Activated CD8-positive, alpha-beta T cell treated with anti-CD3 and anti-CD28 coated beads, Interleukin-2, amount 10 ng/mL, durations not matched to agents 7 days and 5 days (primary cell): ENCODE measurements around the gene SLC29A3. TPM values are rescaled to one million over a fixed set of nuclear protein-coding genes. Genes with fewer than 3 reads are reported as not detected.

Source experiments
- ATAC-seq: fragments of 150-1000 bp; cut with Tn5 transposase; one replicate; pipeline ENCODE4 v1.10.0; 2021; ENCODE audit warnings: moderate library complexity
- CTCF ChIA-PET: fragments of 350-600 bp; sonication (Branson Sonifier 250); formaldehyde crosslinking; loops from one replicate; lab custom pipeline; 2021; ENCODE audit warnings: antibody characterized with exemption; lab: Charles Lee
- POLR2A ChIA-PET: fragments of 350-600 bp; sonication (Branson Sonifier 250); formaldehyde crosslinking; loops from one replicate; lab custom pipeline; 2021; ENCODE audit warnings: antibody characterized with exemption; lab: Charles Lee
- DNase-seq: peaks from one replicate; pipeline ENCODE4 v3.0.0-alpha.2; 2020
- H3K27ac Mint-ChIP-seq: one replicate; pipeline ENCODE4 v1.8.0; 2021; ENCODE audit warnings: mild to moderate bottlenecking, mixed read lengths
- H3K27me3 Mint-ChIP-seq: one replicate; pipeline ENCODE4 v1.8.0; 2021; ENCODE audit warnings: low read depth, mixed read lengths
- H3K36me3 Mint-ChIP-seq: one replicate; pipeline ENCODE4 v1.8.0; 2021; ENCODE audit warnings: low read depth, mixed read lengths
- H3K4me1 Mint-ChIP-seq: one replicate; pipeline ENCODE4 v1.8.0; 2021; ENCODE audit warnings: low read depth, mixed read lengths
- H3K4me3 Mint-ChIP-seq: one replicate; pipeline ENCODE4 v1.8.0; 2021; ENCODE audit warnings: mild to moderate bottlenecking, mixed read lengths
- H3K9me3 Mint-ChIP-seq: one replicate; pipeline ENCODE4 v1.8.0; 2022; ENCODE audit warnings: mixed read lengths; ENCODE audit not compliant: insufficient read depth
- total RNA-seq, 2 experiments: library from RNA; stranded (reverse); gene quantifications; one replicate each; pipeline ENCODE4 v1.2.3, GENCODE V29; 2021

SLC29A3 gene
- total RNA-seq, 2 experiments from 2014 or later, result 3.0 to 3.4 TPM

GRCh38 chr10:71392292-71392691, 73.2 kb downstream of the SLC29A3 start:
- DNase-seq, result no peak
- Mint-ChIP-seq H3K36me3 (no peaks in the 10 kb centered on the region), H3K27ac (no peak overlapping the region)

GRCh38 chr10:71392791-71393781, 74.0 kb downstream of the SLC29A3 start:
- DNase-seq (no peak), ATAC-seq (no peak)
- H3K27ac Mint-ChIP-seq, result no peak overlapping the region
- no peaks in the 10 kb centered on the region for H3K9me3 Mint-ChIP-seq
- peaks cover 59% of the 10 kb centered on the region for H3K27me3 Mint-ChIP-seq
- ChIA-PET CTCF (interaction anchor here (0.9 to 1.3 kb wide), 2 partner anchors 9 to 177 kb away, joined by 3 read pairs; no protein-coding TSS in a partner anchor), POLR2A (no interaction called here)
- H3K4me1 Mint-ChIP-seq, result peaks cover 6% of the 10 kb centered on the region
- H3K36me3 Mint-ChIP-seq, result no peaks in the 10 kb centered on the region
- H3K4me3 Mint-ChIP-seq, result no peak overlapping the region

More at GRCh38 chr10:71392292-71392691, 73.2 kb downstream of the SLC29A3 start:
- H3K4me3 Mint-ChIP-seq, result no peak overlapping the region
- POLR2A ChIA-PET, result no interaction called here
- H3K4me1 Mint-ChIP-seq, result peaks cover 3% of the 10 kb centered on the region
- ATAC-seq, result no peak
- CTCF ChIA-PET, result interaction anchor here (0.9 to 1.3 kb wide), 2 partner anchors 8 to 178 kb away, joined by 3 read pairs; no protein-coding TSS in a partner anchor
- peaks cover 51% of the 10 kb centered on the region for H3K27me3 Mint-ChIP-seq
- H3K9me3 Mint-ChIP-seq, result no peaks in the 10 kb centered on the region

- H3K4me1 Mint-ChIP-seq, result peaks cover 6% of the 10 kb centered on the region
- ChIA-PET POLR2A (no interaction called here), CTCF (no interaction called here)
- peaks cover 64% of the 10 kb centered on the region for H3K27me3 Mint-ChIP-seq
- H3K4me3 Mint-ChIP-seq, result no peak overlapping the region
- ATAC-seq (no peak), DNase-seq (no peak)
- H3K36me3 Mint-ChIP-seq, result no peaks in the 10 kb centered on the region
- H3K9me3 Mint-ChIP-seq, result no peaks in the 10 kb centered on the region
- H3K27ac Mint-ChIP-seq, result no peak overlapping the region
These were observed 74.9 kb downstream of the SLC29A3 start for GRCh38 chr10:71393841-71394475.

- Mint-ChIP-seq H3K9me3 (no peaks in the 10 kb centered on the region), H3K27me3 (peaks cover 71% of the 10 kb centered on the region), H3K36me3 (no peaks in the 10 kb centered on the region), H3K27ac (no peak overlapping the region), H3K4me3 (no peak overlapping the region), H3K4me1 (peaks cover 6% of the 10 kb centered on the region)
- CTCF ChIA-PET, result interaction anchor here (0.9 to 2.7 kb wide), 10 partner anchors 10 to 501 kb away, joined by 3 to 9 read pairs (median 3); no protein-coding TSS in a partner anchor
- DNase-seq, result no peak
- POLR2A ChIA-PET, result interaction anchor here (1.4 kb wide), 1 partner anchor 18 kb away, joined by 3 read pairs; no protein-coding TSS in a partner anchor
- no peak for ATAC-seq
These were observed 76.0 kb downstream of the SLC29A3 start for GRCh38 chr10:71394926-71395562.

GRCh38 chr10:71395621-71396020, 76.6 kb downstream of the SLC29A3 start:
- no peaks in the 10 kb centered on the region for H3K9me3 Mint-ChIP-seq
- H3K4me3 Mint-ChIP-seq, result no peak overlapping the region
- H3K27me3 Mint-ChIP-seq, result peaks cover 71% of the 10 kb centered on the region
- ATAC-seq, result no peak
- H3K4me1 Mint-ChIP-seq, result peaks cover 6% of the 10 kb centered on the region
- ChIA-PET POLR2A (interaction anchor here (1.4 kb wide), 1 partner anchor 19 kb away, joined by 3 read pairs; no protein-coding TSS in a partner anchor), CTCF (interaction anchor here (0.9 to 2.7 kb wide), 12 partner anchors 11 to 501 kb away, joined by 3 to 9 read pairs (median 3); no protein-coding TSS in a partner anchor)
- H3K27ac Mint-ChIP-seq, result no peak overlapping the region
- no peaks in the 10 kb centered on the region for H3K36me3 Mint-ChIP-seq
- DNase-seq, result no peak

- DNase-seq (peak; percentile 42), ATAC-seq (peak; percentile 74)
- H3K9me3 Mint-ChIP-seq, result no peaks in the 10 kb centered on the region
- no peak overlapping the region for H3K27ac Mint-ChIP-seq
- H3K36me3 Mint-ChIP-seq, result no peaks in the 10 kb centered on the region
- H3K4me1 Mint-ChIP-seq, result peaks cover 6% of the 10 kb centered on the region
- POLR2A ChIA-PET, result interaction anchor here (1.4 kb wide), 1 partner anchor 19 kb away, joined by 3 read pairs; no protein-coding TSS in a partner anchor
- peak overlapping the region; percentile 26 for H3K4me3 Mint-ChIP-seq
- CTCF ChIA-PET, result interaction anchor here (0.6 to 2.7 kb wide), 13 partner anchors 11 to 775 kb away, joined by 3 to 9 read pairs (median 3); no protein-coding TSS in a partner anchor
- peaks cover 68% of the 10 kb centered on the region for H3K27me3 Mint-ChIP-seq
These were observed 77.1 kb downstream of the SLC29A3 start for GRCh38 chr10:71396084-71396710.

GRCh38 chr10:71396711-71397295, 77.7 kb downstream of the SLC29A3 start, which contains the start of gene CDH23:
Gene CDH23, plus strand, starts transcription at chr10:71396920. Its CDS starts 42,912 bp downstream, at chr10:71439832.
- no peaks in the 10 kb centered on the region for H3K9me3 Mint-ChIP-seq
- H3K27ac Mint-ChIP-seq, result no peak within 1 kb of the TSS
- peaks cover 62% of the 10 kb centered on the region for H3K27me3 Mint-ChIP-seq
- H3K4me1 Mint-ChIP-seq, result peaks cover 6% of the 10 kb centered on the region
- ATAC-seq (peak; percentile 38), DNase-seq (no peak)
- no peaks in the 10 kb centered on the region for H3K36me3 Mint-ChIP-seq
- ChIA-PET CTCF (interaction anchor here (0.9 to 2.7 kb wide), 5 partner anchors 12 to 311 kb away, joined by 3 to 9 read pairs (median 8); no protein-coding TSS in a partner anchor), POLR2A (no interaction called here)
- peak within 1 kb of the TSS; percentile 26 for H3K4me3 Mint-ChIP-seq

GRCh38 chr10:71397296-71398212, 78.5 kb downstream of the SLC29A3 start:
- H3K27me3 Mint-ChIP-seq, result peaks cover 58% of the 10 kb centered on the region
- no peak overlapping the region for H3K27ac Mint-ChIP-seq
- H3K9me3 Mint-ChIP-seq, result no peaks in the 10 kb centered on the region
- ATAC-seq (no peak), DNase-seq (no peak)
- ChIA-PET POLR2A (no interaction called here), CTCF (interaction anchor here (1.1 to 2.7 kb wide), 3 partner anchors 13 to 311 kb away, joined by 4 to 8 read pairs (median 7); no protein-coding TSS in a partner anchor)
- no peak overlapping the region for H3K4me3 Mint-ChIP-seq
- peaks cover 6% of the 10 kb centered on the region for H3K4me1 Mint-ChIP-seq
- no peaks in the 10 kb centered on the region for H3K36me3 Mint-ChIP-seq

- DNase-seq (no peak), ATAC-seq (no peak)
- POLR2A ChIA-PET, result interaction anchor here (0.8 kb wide), 1 partner anchor 22 kb away, joined by 3 read pairs; no protein-coding TSS in a partner anchor
- CTCF ChIA-PET, result interaction anchor here (1.0 to 2.1 kb wide), 3 partner anchors 9 to 170 kb away, joined by 3 to 7 read pairs (median 5); no protein-coding TSS in a partner anchor
- Mint-ChIP-seq H3K4me3 (no peak overlapping the region), H3K36me3 (no peaks in the 10 kb centered on the region), H3K27ac (no peak overlapping the region), H3K4me1 (peaks cover 6% of the 10 kb centered on the region), H3K9me3 (no peaks in the 10 kb centered on the region), H3K27me3 (peaks cover 50% of the 10 kb centered on the region)
These were observed 79.9 kb downstream of the SLC29A3 start for GRCh38 chr10:71398976-71399375.
